ENCODE results near the gene BSND.

The BSND gene

GRCh38 chr1:55061000-55061705 lies 62.4 kb downstream of the BSND start:
- no peak for ATAC-seq
- DNase-seq, result no peak

Measured in stimulated activated naive CD8-positive, alpha-beta T cell treated with anti-CD3 and anti-CD28 coated beads, Interleukin-15, Interleukin-2, amounts not matched to agents 100 U/mL and 50 U/mL, for 24 hours (primary cell).